HCT116 (cell line): Measurements from ENCODE around the gene CD99. TPM values are rescaled to one million over a fixed set of nuclear protein-coding genes. Genes with fewer than 3 reads are reported as not detected.

ENCODE experiments used
- ATAC-seq: fragments of 200-7000 bp; cut with Tn5 transposase; 2 replicates; pipeline ENCODE4 v1.9.1; 2020; ENCODE audit warnings: mild to moderate bottlenecking, moderate library complexity
- BruUV-seq: library from RNA; stranded (reverse); fragments of 400-500 nt; replicated peaks from 2 replicates; lab custom pipeline; 2021; lab: Mats Ljungman, UMichigan
- CTCF ChIA-PET: fragments of 300-600 bp; sonication (Branson Sonifier 250); formaldehyde crosslinking; loops from one replicate; lab custom pipeline; 2021; ENCODE audit warnings: antibody characterized with exemption; lab: Charles Lee
- POLR2A ChIA-PET: fragments of 300-600, 350-600 bp; sonication (Branson Sonifier 250); formaldehyde crosslinking; loops from one replicate; lab custom pipeline; 2021; ENCODE audit warnings: antibody characterized with exemption; lab: Charles Lee
- RAD21 ChIA-PET, 2 experiments: fragments of 300-600 bp; sonication (Branson Sonifier 250); formaldehyde crosslinking; loops; one replicate each; lab custom pipeline; 2023; ENCODE audit warnings: low total read pairs in 2 of 2; ENCODE audit not compliant: uncharacterized antibody in 2 of 2, unreplicated experiment in 2 of 2, low non-redundant PET in 1 of 2; lab: Charles Lee
- DNase-seq: peaks from one replicate; pipeline ENCODE4 v3.0.0-alpha.2; 2010; ENCODE audit warnings: low read depth, low spot score
- H2AFZ ChIP-seq: fragments of 200-600 bp; shearing (Covaris generic), sonication (generic); 2 replicates; pipeline ENCODE4 v1.6.1; 2017; ENCODE audit warnings: low read depth, mixed run types, mixed read lengths, antibody characterized with exemption, low read length; ENCODE audit not compliant: poor library complexity, severe bottlenecking
- H3K27ac ChIP-seq: 2 replicates; pipeline ENCODE4 v1.5.1; 2012; ENCODE audit warnings: low read depth, low read length
- H3K27me3 ChIP-seq: fragments of 200-600 bp; sonication (generic); 2 replicates; pipeline ENCODE4 v1.6.1; 2016; ENCODE audit warnings: mixed run types, low read length, mixed read lengths; ENCODE audit not compliant: insufficient read depth
- H3K36me3 ChIP-seq, 2 experiments: fragments of 200-500 bp in 1 of 2; fragments of 200-600 bp in 1 of 2; sonication (Bioruptor generic) in 1 of 2; sonication (generic) in 1 of 2; 2 replicates each; pipeline versions ENCODE4 v1.5.1 to v1.6.1; 2014 to 2016; ENCODE audit warnings: low read length in 2 of 2, inconsistent platforms in 1 of 2, mixed read lengths in 1 of 2, mixed run types in 1 of 2; ENCODE audit not compliant: insufficient read depth in 2 of 2, control insufficient read depth in 1 of 2
- H3K4me1 ChIP-seq, 2 experiments: fragments of 200-600 bp in 1 of 2; sonication (generic) in 1 of 2; 2 replicates each; pipeline versions ENCODE4 v1.5.1 to v1.6.1; 2012 to 2017; ENCODE audit warnings: low read length in 2 of 2, inconsistent platforms in 1 of 2, mild to moderate bottlenecking in 1 of 2, mixed read lengths in 1 of 2, mixed run types in 1 of 2, moderate library complexity in 1 of 2; ENCODE audit not compliant: insufficient read depth in 2 of 2, control insufficient read depth in 1 of 2
- H3K4me2 ChIP-seq: fragments of 200-600 bp; sonication (generic); 2 replicates; pipeline ENCODE4 v1.6.1; 2017; ENCODE audit warnings: mixed run types, low read length, mixed read lengths
- H3K4me3 ChIP-seq, 2 experiments: fragments of 200-600 bp in 1 of 2; sonication (generic) in 1 of 2; replicated peaks in 1 of 2; 2 replicates each; pipeline ENCODE4 v1.5.1; 2011 to 2016; ENCODE audit warnings: low read length in 2 of 2, control low read depth in 1 of 2, low read depth in 1 of 2, mild to moderate bottlenecking in 1 of 2, mixed read lengths in 1 of 2, mixed run types in 1 of 2
- H3K79me2 ChIP-seq: fragments of 200-600 bp; sonication (generic); 2 replicates; pipeline ENCODE4 v1.6.1; 2017; ENCODE audit warnings: mild to moderate bottlenecking, mixed run types, low read length, moderate library complexity, mixed read lengths; ENCODE audit not compliant: insufficient read depth
- H3K9ac ChIP-seq: fragments of 200-600 bp; sonication (generic); 2 replicates; pipeline ENCODE4 v1.6.1; 2016; ENCODE audit warnings: low read length, mixed read lengths
- H3K9me2 ChIP-seq: fragments of 200-600 bp; sonication (generic), shearing (Covaris generic); 2 replicates; pipeline ENCODE4 v1.6.1; 2017; ENCODE audit warnings: mixed run types, mild to moderate bottlenecking, moderate library complexity; ENCODE audit not compliant: insufficient read depth
- H3K9me3 ChIP-seq, 2 experiments: fragments of 200-500 bp in 1 of 2; fragments of 200-600 bp in 1 of 2; sonication (Bioruptor generic) in 1 of 2; sonication (generic) in 1 of 2; 2 replicates each; pipeline ENCODE4 v1.6.1; 2014 to 2017; ENCODE audit warnings: low read length in 2 of 2, mixed read lengths in 2 of 2, inconsistent platforms in 1 of 2, low read depth in 1 of 2, mild to moderate bottlenecking in 1 of 2, mixed run types in 1 of 2, moderate library complexity in 1 of 2; ENCODE audit not compliant: control insufficient read depth in 1 of 2, insufficient read depth in 1 of 2
- H4K20me1 ChIP-seq: fragments of 200-600 bp; sonication (generic), shearing (Covaris generic); 2 replicates; pipeline ENCODE4 v1.6.1; 2017; ENCODE audit warnings: mixed run types, mild to moderate bottlenecking, moderate library complexity; ENCODE audit not compliant: insufficient read depth
- CBX3 ChIP-seq: IDR thresholded peaks from 2 replicates; pipeline ENCODE4 v1.6.1; 2012; ENCODE audit warnings: low read depth
- CEBPB ChIP-seq: IDR thresholded peaks from 2 replicates; pipeline ENCODE4 v1.6.1; 2012; ENCODE audit warnings: low read depth
- CTCF ChIP-seq, 3 experiments: fragments of 200-600 bp in 1 of 3; sonication (generic) in 1 of 3; IDR thresholded peaks in 2 of 3; conservative IDR thresholded peaks in 1 of 3; 2 replicates each; pipeline ENCODE4 v1.5.1; 2012 to 2017; ENCODE audit warnings: low read depth in 2 of 3, low read length in 2 of 3, antibody characterized with exemption in 1 of 3, borderline replicate concordance in 1 of 3, control low read depth in 1 of 3, mild to moderate bottlenecking in 1 of 3, mixed read lengths in 1 of 3, mixed run types in 1 of 3, moderate library complexity in 1 of 3; ENCODE audit not compliant: insufficient read depth in 1 of 3
- EGR1 ChIP-seq: IDR thresholded peaks from 2 replicates; pipeline ENCODE4 v1.6.1; 2012; ENCODE audit warnings: low read depth
- ELF1 ChIP-seq: IDR thresholded peaks from 2 replicates; pipeline ENCODE4 v1.6.1; 2012; ENCODE audit warnings: low read depth, borderline replicate concordance
- EZH2phosphoT487 ChIP-seq: fragments of 200-600 bp; IDR thresholded peaks from 2 replicates; pipeline ENCODE4 v1.6.1; 2018; ENCODE audit warnings: antibody characterized with exemption, borderline replicate concordance
- FOSL1 ChIP-seq: IDR thresholded peaks from 2 replicates; pipeline ENCODE4 v1.6.1; 2012; ENCODE audit warnings: low read depth
- JUND ChIP-seq: IDR thresholded peaks from 2 replicates; pipeline ENCODE4 v1.6.1; 2012
- MAX ChIP-seq: IDR thresholded peaks from 2 replicates; pipeline ENCODE4 v1.6.1; 2012
- POLR2A ChIP-seq: IDR thresholded peaks from 2 replicates; pipeline ENCODE4 v1.7.0; 2011; ENCODE audit warnings: borderline replicate concordance; ENCODE audit not compliant: insufficient read depth, insufficient read length; ENCODE audit errors: extremely low read depth
- POLR2AphosphoS5 ChIP-seq: IDR thresholded peaks from 2 replicates; pipeline ENCODE4 v1.6.1; 2011; ENCODE audit warnings: mild to moderate bottlenecking, low read depth, low read length, moderate library complexity
- REST ChIP-seq: IDR thresholded peaks from 2 replicates; pipeline ENCODE4 v1.6.1; 2012; ENCODE audit warnings: low read depth
- SIN3A ChIP-seq: IDR thresholded peaks from 2 replicates; pipeline ENCODE4 v1.6.1; 2012; ENCODE audit warnings: low read depth
- YY1 ChIP-seq: IDR thresholded peaks from 2 replicates; pipeline ENCODE4 v1.6.1; 2011; ENCODE audit warnings: low read length, low read depth, moderate library complexity, mild to moderate bottlenecking; ENCODE audit not compliant: insufficient replicate concordance; ENCODE audit errors: extremely low read depth
- ZFX ChIP-seq: fragments of 450-650 bp; IDR thresholded peaks from 2 replicates; pipeline ENCODE4 v1.6.1; 2017
- ZNF274 ChIP-seq: fragments of 200-500 bp; sonication (Bioruptor generic); IDR thresholded peaks from 2 replicates; pipeline ENCODE4 v1.6.1; 2014; ENCODE audit warnings: mild to moderate bottlenecking, low read depth, low read length, inconsistent platforms
- intact Hi-C: fragments of 100-400 bp; cut with micrococcal nuclease; formaldehyde crosslinking; loops from 2 replicates; pipeline ENCODE4 v1.10.0; 2022
- total RNA-seq: library from RNA; stranded (reverse); gene quantifications from one replicate; pipeline ENCODE4 v1.2.1, GENCODE V29; 2021; ENCODE audit not compliant: unreplicated experiment
- TF ChIP-seq, protein P1 (sequence below): IDR thresholded peaks from 2 replicates; pipeline ENCODE4 v1.6.1; 2012
- TF ChIP-seq, protein P2 (sequence below): IDR thresholded peaks from 2 replicates; pipeline ENCODE4 v1.6.1; 2011; ENCODE audit warnings: mild to moderate bottlenecking, low read length, moderate library complexity; ENCODE audit not compliant: insufficient replicate concordance; ENCODE audit errors: extremely low read depth

Gene CD99
- total RNA-seq, 1 experiment from 2014 or later = 59.6 TPM

- ATAC-seq = no peak
- Histone ChIP-seq H3K9me3 (no peaks in the 10 kb centered on the region), H3K9ac (no peak overlapping the region), H3K4me3 (no peak overlapping the region), H3K27me3 (no peaks in the 10 kb centered on the region), H3K4me2 (no peak overlapping the region), H2AFZ (no peak overlapping the region)
- CTCF ChIA-PET = no interaction called here
- no peak for TF ChIP-seq ZFX
- TF ChIP-seq JUND = no peak
- no peak for TF ChIP-seq POLR2A
- TF ChIP-seq FOSL1 = no peak
- TF ChIP-seq ZNF274 = no peak
- no peak for TF ChIP-seq POLR2AphosphoS5
- TF ChIP-seq CTCF (IDR thresholded peaks at IDR 0.05 in 2 of 3, conservative IDR thresholded peaks at IDR 0.05 in 1 of 3; ENCODE audit: borderline replicate concordance in 1 of 3, insufficient read depth in 1 of 3, low read depth in 2 of 3, low read length in 2 of 3) = no peak
- TF ChIP-seq CEBPB = no peak
- no peak for TF ChIP-seq CBX3
- no peak for TF ChIP-seq EGR1
- TF ChIP-seq, protein P1, sequence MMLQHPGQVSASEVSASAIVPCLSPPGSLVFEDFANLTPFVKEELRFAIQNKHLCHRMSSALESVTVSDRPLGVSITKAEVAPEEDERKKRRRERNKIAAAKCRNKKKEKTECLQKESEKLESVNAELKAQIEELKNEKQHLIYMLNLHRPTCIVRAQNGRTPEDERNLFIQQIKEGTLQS = no peak
- no peak for TF ChIP-seq ELF1
- no peak for TF ChIP-seq REST
- TF ChIP-seq EZH2phosphoT487 = no peak
- no peak for TF ChIP-seq SIN3A
- no peak for TF ChIP-seq YY1
- TF ChIP-seq, protein P2, sequence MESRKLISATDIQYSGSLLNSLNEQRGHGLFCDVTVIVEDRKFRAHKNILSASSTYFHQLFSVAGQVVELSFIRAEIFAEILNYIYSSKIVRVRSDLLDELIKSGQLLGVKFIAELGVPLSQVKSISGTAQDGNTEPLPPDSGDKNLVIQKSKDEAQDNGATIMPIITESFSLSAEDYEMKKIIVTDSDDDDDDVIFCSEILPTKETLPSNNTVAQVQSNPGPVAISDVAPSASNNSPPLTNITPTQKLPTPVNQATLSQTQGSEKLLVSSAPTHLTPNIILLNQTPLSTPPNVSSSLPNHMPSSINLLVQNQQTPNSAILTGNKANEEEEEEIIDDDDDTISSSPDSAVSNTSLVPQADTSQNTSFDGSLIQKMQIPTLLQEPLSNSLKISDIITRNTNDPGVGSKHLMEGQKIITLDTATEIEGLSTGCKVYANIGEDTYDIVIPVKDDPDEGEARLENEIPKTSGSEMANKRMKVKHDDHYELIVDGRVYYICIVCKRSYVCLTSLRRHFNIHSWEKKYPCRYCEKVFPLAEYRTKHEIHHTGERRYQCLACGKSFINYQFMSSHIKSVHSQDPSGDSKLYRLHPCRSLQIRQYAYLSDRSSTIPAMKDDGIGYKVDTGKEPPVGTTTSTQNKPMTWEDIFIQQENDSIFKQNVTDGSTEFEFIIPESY = no peak
- no peak for TF ChIP-seq MAX
- TF ChIP-seq, all 23 proteins: peak for 0
- intact Hi-C loops = no loop called here
- no peak for DNase-seq
- RAD21 ChIA-PET = no interaction called here
- Histone ChIP-seq H3K9me2 (no peaks in the 10 kb centered on the region), H3K27ac (no peak overlapping the region), H3K79me2 (no peaks in the 10 kb centered on the region), H3K4me1 (no peaks in the 10 kb centered on the region), H3K36me3 (peaks cover 0 to 6% of the 10 kb centered on the region in 2 experiments; a peak in 2 of 4 replicates), H4K20me1 (no peaks in the 10 kb centered on the region)
- POLR2A ChIA-PET = no interaction called here
- BruUV-seq = no TSS peak
Measured at GRCh38 chrX:2733286-2733685, 42.2 kb downstream of the CD99 start.
